HG03565 (cell line): ENCODE data around the gene KIAA1328.

Source experiments
- ATAC-seq: cut with Tn5 transposase; IDR thresholded peaks from one replicate; pipeline ENCODE4 v1.9.1; 2021; ENCODE audit warnings: mild to moderate bottlenecking, moderate library complexity; ENCODE audit not compliant: unreplicated experiment

KIAA1328 gene

GRCh38 chr18:37272226-37272625 is 443.3 kb downstream of the KIAA1328 start:
- no peak for ATAC-seq

DNA sequence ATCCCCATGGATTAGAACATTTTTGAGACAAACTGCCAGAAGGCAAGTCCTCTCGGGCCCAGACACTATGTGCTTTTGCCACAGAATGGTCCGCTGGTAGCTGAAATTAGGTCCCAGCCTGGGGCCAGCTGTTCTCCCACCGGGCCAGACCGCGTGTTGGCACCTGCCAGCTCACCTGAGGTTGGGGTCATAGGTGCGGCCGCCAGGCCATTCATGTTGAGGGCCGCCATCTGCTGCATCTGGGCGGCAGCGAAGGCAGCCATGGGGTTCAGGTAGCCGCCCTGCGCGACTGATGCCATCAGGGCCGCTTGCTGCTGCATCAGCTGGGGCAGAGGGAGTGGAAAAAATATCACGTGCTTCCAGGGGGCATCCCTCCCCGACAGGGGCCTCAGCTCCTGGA is 443.9 kb downstream of the KIAA1328 start:
- no peak for ATAC-seq

GRCh38 chr18:37274309-37275236 is 445.6 kb downstream of the KIAA1328 start:
- ATAC-seq = no peak

GRCh38 chr18:37275237-37275741 is 446.4 kb downstream of the KIAA1328 start:
- ATAC-seq = no peak

- no peak for ATAC-seq
Measured at GRCh38 chr18:37276111-37276890, 447.4 kb downstream of the KIAA1328 start.

GRCh38 chr18:37277804-37278203 is 448.9 kb downstream of the KIAA1328 start:
- no peak for ATAC-seq
